ENCODE results near the gene PHC2. TPM values are rescaled to one million over a fixed set of nuclear protein-coding genes. Genes with fewer than 3 reads are reported as not detected.

The PHC2 gene
- total RNA-seq, 1 experiment from 2014 or later = 176 TPM

DNA sequence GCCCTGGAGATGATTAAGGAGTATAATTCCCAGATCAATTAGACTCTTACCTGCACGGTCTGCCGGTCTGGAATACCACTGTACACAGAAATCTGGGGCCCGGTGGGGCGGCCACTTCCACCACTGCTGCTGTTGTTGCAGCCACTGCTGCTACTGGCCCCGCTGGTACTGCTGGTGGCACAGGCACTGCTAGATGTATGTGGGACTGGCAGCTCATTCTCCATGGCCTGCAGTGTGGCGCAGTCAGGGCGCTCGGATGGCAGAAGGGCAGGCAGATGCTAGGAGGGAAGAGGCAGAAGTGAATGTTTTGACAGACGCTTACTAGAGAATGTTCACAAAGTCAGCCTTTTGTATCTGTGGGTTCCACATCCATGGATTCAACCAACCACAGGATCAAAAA, 55.6 kb downstream of the PHC2 start:
- Histone ChIP-seq H3K79me2 (ENCODE audit: insufficient read depth, low read length) (peaks cover 39% of the 10 kb centered on the region), H4K20me1 (ENCODE audit: insufficient read depth) (no peaks in the 10 kb centered on the region), H3K9me2 (ENCODE audit: insufficient read depth) (no peaks in the 10 kb centered on the region), H3K27me3 (ENCODE audit: insufficient read depth, low read length) (no peaks in the 10 kb centered on the region), H3K36me3 (ENCODE audit: control insufficient read depth in 1 of 2, insufficient read depth in 2 of 2, low read length in 2 of 2) (peaks cover 25 to 43% of the 10 kb centered on the region in 2 experiments; a peak in 3 of 4 replicates), H3K27ac (ENCODE audit: low read depth, low read length) (no peak overlapping the region), H3K4me2 (ENCODE audit: low read length) (no peak overlapping the region), H3K4me3 (replicated peaks in 1 of 2; ENCODE audit: low read depth in 1 of 2, low read length in 2 of 2) (no peak overlapping the region), H3K4me1 (ENCODE audit: control insufficient read depth in 1 of 2, insufficient read depth in 2 of 2, low read length in 2 of 2) (peaks cover 15 to 30% of the 10 kb centered on the region in 2 experiments; a peak in 3 of 4 replicates), H3K9ac (ENCODE audit: low read length) (no peak overlapping the region), H2AFZ (ENCODE audit: low read depth, low read length, poor library complexity, severe bottlenecking) (no peak overlapping the region), H3K9me3 (ENCODE audit: control insufficient read depth in 1 of 2, insufficient read depth in 1 of 2, low read depth in 1 of 2, low read length in 2 of 2) (no peaks in the 10 kb centered on the region)
- intact Hi-C loops (cut with micrococcal nuclease) = no loop called here
- no peak for TF ChIP-seq RAD21 (IDR thresholded peaks at IDR 0.05; ENCODE audit: low read depth)
- TF ChIP-seq MAX (IDR thresholded peaks at IDR 0.05) = no peak
- ChIA-PET CTCF (no interaction called here), POLR2A (no interaction called here), RAD21 (ENCODE audit: low non-redundant PET in 1 of 2, low total read pairs in 2 of 2, uncharacterized antibody in 2 of 2, unreplicated experiment in 2 of 2) (no interaction called here)
- ATAC-seq = no peak
- BruUV-seq (replicated peaks) = no TSS peak
- no peak for DNase-seq (ENCODE audit: low read depth, low spot score)

- DNase-seq (ENCODE audit: low read depth, low spot score) (no peak), ATAC-seq (no peak)
- Histone ChIP-seq H3K4me2 (ENCODE audit: low read length) (no peak overlapping the region), H3K36me3 (ENCODE audit: control insufficient read depth in 1 of 2, insufficient read depth in 2 of 2, low read length in 2 of 2) (peaks cover 25 to 47% of the 10 kb centered on the region in 2 experiments; a peak in 3 of 4 replicates), H4K20me1 (ENCODE audit: insufficient read depth) (no peaks in the 10 kb centered on the region), H3K27me3 (ENCODE audit: insufficient read depth, low read length) (no peaks in the 10 kb centered on the region), H2AFZ (ENCODE audit: low read depth, low read length, poor library complexity, severe bottlenecking) (no peak overlapping the region), H3K4me1 (ENCODE audit: control insufficient read depth in 1 of 2, insufficient read depth in 2 of 2, low read length in 2 of 2) (peaks cover 15 to 22% of the 10 kb centered on the region in 2 experiments; a peak in 3 of 4 replicates), H3K27ac (ENCODE audit: low read depth, low read length) (no peak overlapping the region), H3K79me2 (ENCODE audit: insufficient read depth, low read length) (peaks cover 31% of the 10 kb centered on the region), H3K9me2 (ENCODE audit: insufficient read depth) (no peaks in the 10 kb centered on the region), H3K4me3 (replicated peaks in 1 of 2; ENCODE audit: low read depth in 1 of 2, low read length in 2 of 2) (no peak overlapping the region), H3K9me3 (ENCODE audit: control insufficient read depth in 1 of 2, insufficient read depth in 1 of 2, low read depth in 1 of 2, low read length in 2 of 2) (no peaks in the 10 kb centered on the region), H3K9ac (ENCODE audit: low read length) (no peak overlapping the region)
- ChIA-PET CTCF (no interaction called here), RAD21 (ENCODE audit: low non-redundant PET in 1 of 2, low total read pairs in 2 of 2, uncharacterized antibody in 2 of 2, unreplicated experiment in 2 of 2) (no interaction called here), POLR2A (no interaction called here)
- TSS peak; percentile 25 for BruUV-seq (replicated peaks)
- intact Hi-C loops (cut with micrococcal nuclease) = no loop called here
- TF ChIP-seq TCF7L2 (IDR thresholded peaks at IDR 0.05; ENCODE audit: borderline replicate concordance, extremely low read depth, insufficient read depth, insufficient read length) (no peak), EGR1 (IDR thresholded peaks at IDR 0.05; ENCODE audit: low read depth) (no peak), ZBTB33 (IDR thresholded peaks at IDR 0.05; ENCODE audit: extremely low read depth, insufficient replicate concordance, low read length) (no peak), CBX3 (IDR thresholded peaks at IDR 0.05; ENCODE audit: low read depth) (no peak), CTCF (IDR thresholded peaks at IDR 0.05 in 2 of 3, conservative IDR thresholded peaks at IDR 0.05 in 1 of 3; ENCODE audit: borderline replicate concordance in 1 of 3, insufficient read depth in 1 of 3, low read depth in 2 of 3, low read length in 2 of 3) (no peak), SIN3A (IDR thresholded peaks at IDR 0.05; ENCODE audit: low read depth) (no peak), ELF1 (IDR thresholded peaks at IDR 0.05; ENCODE audit: borderline replicate concordance, low read depth) (no peak), EZH2 (IDR thresholded peaks at IDR 0.05) (no peak), ATF3 (IDR thresholded peaks at IDR 0.05) (no peak), POLR2AphosphoS5 (IDR thresholded peaks at IDR 0.05; ENCODE audit: low read depth, low read length) (no peak; the same call in 1 of the 2 replicates), SP1 (IDR thresholded peaks at IDR 0.05; ENCODE audit: low read depth) (no peak), FOSL1 (IDR thresholded peaks at IDR 0.05; ENCODE audit: low read depth) (no peak), EZH2phosphoT487 (IDR thresholded peaks at IDR 0.05; ENCODE audit: borderline replicate concordance) (no peak), ZNF274 (IDR thresholded peaks at IDR 0.05; ENCODE audit: low read depth, low read length) (no peak)
These were observed 56.4 kb downstream of the PHC2 start for GRCh38 chr1:33374336-33375105.

All from HCT116 (cell line).